ENCODE results near the gene IGFN1.

IGFN1 gene

DNA sequence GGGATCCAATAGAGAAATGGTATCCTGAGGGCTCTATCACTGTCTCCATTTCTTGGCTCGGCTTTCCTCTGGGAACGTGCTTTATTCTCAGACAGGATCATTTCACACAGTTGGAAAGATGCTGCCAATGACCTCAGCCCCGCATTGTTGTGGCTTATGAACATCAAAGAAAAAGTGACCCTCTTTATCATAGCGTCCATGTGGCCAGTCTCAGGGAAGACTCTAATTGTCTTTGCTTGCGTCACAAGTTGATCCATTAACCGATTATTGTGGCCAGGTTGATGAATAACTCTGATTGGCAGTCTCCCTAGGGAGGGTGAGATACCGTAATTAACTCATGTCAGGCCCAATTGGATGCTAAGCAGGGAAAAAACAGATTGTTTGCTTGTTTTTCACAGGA, 26.0 kb upstream of the IGFN1 start:
- DNase-seq = no peak

- DNase-seq = no peak
Observed at GRCh38 chr1:201167041-201167991, 23.3 kb upstream of the IGFN1 start.

DNA sequence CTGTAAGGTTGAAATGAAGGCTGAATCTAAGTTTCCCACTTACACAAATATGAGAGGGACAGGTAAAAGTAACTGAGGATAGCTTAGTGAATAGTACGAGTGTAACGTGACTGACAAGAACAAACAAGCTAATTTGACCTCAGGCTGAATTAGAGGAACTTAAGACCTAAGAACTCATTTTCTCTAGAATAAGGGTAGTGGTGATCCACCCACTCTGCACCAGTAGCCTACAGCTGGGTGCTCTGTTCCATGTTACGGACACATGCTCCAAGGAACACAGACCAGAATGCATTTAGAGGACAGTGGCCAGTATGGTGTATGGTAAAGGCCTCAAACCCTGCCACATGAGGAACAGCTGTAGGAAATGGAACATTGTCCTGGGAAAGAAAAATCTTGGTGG, 21.4 kb upstream of the IGFN1 start:
- DNase-seq = no peak

DNA sequence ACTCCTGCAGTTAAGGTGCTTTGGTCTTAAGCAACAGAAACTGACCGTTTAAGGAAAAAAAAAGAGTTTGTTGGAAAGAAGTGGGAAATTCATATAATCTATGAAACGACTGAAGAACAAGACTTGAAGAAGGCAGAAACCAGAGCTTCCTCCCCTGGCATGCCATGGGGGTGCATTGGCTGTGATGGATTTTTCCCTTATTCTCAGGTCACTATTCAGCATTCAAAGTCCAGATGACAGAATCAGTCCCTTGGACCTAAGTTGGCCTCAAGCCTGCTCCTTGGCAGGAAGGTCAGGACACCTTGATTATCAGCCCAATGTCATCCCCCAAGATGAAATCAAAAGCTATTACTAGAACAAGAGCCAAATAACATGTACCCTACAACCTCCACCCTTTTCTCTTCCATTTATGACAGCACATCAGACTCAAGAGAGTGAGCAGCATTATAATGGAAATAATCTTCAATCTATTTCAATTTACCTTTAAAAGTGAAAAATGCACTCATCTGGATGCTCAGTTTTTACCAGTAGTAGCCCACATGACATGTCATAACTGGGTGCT, 20.6 kb upstream of the IGFN1 start:
- no peak for DNase-seq

GRCh38 chr1:201170533-201171062, 20.0 kb upstream of the IGFN1 start:
- peak; percentile 71 for DNase-seq

GRCh38 chr1:201171063-201172036, 19.3 kb upstream of the IGFN1 start:
- no peak for DNase-seq

GRCh38 chr1:201172326-201172725, 18.3 kb upstream of the IGFN1 start:
- no peak for DNase-seq

GRCh38 chr1:201172999-201173610, 17.5 kb upstream of the IGFN1 start:
- no peak for DNase-seq

- no peak for DNase-seq
Observed at GRCh38 chr1:201173736-201174135, 16.9 kb upstream of the IGFN1 start.

DNA sequence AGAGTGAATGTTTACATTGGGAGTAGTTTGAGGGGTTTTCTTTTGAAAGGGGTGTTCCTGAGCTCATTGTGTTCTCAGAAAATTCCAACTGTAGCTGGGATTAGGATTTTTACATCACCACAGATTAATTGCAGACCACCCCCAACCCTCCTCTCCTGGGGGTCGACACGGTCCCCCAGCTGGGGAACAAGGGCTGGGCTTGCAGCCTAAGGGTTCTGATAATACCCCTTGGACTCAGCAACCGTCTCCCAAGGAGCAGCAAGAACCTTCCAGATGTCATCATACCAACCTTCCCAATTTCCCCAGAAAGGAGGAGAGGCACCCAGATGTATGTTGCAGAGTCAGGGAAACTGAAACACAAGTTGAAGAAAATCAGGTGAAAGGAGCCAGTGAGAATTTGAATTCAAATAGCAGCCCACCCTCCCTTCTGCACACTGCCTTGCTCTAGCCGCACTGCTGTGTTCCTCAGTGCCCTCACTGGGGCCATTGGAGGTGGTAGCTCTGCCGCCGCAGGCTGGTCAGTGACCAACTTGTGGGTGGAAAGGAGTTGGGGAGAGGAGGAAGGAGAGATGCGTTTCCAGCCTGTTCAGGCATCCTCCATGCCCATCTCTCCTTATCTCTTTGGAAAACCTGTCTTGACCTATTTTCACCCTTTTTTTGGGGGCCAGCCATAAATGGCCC, 14.7 kb upstream of the IGFN1 start:
- DNase-seq = no peak

DNA sequence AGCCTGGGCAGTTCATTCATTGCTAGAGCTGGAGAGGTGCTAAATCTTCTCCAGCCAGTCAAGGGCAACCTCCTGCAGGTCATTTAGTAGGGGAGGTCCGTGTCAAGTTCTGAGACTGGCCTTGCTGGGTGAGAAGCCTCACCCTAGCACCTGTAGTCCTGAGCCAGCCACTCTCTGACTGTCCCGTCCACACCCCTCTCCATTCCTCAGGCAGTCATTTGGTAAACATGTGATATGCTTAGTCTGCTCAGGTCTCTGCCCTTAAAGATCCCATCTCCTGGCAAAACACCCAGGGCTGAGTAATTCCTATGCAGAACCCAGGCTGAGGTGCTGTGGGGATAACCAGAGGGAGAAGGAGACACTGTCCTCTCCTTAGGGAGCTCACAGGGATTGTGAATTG, 13.7 kb upstream of the IGFN1 start:
- DNase-seq = no peak

DNA sequence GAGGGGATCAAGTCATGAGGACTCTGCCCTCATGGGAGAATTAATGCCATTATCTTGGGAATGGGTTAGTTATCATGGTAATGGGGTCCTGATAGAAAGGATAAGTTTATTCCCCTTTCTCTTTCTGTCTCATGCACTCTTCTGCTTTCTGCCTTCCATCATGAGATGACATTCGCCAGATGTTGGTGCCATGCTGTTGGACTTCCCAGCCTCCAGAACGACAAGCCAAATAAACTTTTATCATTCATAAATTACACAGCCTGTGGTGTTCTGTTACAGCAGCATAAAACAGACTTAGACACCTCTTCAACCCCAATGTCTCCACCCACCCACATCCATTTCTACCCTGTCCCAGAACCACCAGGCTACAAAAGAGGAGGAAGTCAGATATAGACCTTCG, 11.9 kb upstream of the IGFN1 start:
- DNase-seq = no peak

- no peak for DNase-seq
Observed at GRCh38 chr1:201180141-201180540, 10.5 kb upstream of the IGFN1 start.

DNA sequence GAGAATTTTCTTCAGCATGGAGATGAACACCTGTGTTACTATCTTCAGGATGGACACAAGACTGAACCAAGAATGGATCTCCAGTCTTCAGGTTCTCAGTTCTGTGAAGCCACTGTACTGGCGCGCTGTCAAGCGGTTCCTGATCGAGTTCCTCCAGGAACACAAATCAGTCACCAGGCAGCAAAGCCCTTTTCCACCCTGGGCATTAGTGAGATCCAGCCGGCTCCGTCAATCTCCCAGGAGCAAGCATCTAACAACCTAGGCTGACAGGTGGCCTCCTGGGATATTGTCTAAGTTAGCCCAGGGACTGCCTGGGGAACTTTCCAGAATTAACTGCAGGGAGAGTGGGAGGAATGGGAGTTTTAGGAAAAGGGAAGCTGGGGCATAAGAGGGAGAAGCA, 9.7 kb upstream of the IGFN1 start:
- DNase-seq = no peak

GRCh38 chr1:201181323-201181722, 9.3 kb upstream of the IGFN1 start:
- DNase-seq = no peak

DNA sequence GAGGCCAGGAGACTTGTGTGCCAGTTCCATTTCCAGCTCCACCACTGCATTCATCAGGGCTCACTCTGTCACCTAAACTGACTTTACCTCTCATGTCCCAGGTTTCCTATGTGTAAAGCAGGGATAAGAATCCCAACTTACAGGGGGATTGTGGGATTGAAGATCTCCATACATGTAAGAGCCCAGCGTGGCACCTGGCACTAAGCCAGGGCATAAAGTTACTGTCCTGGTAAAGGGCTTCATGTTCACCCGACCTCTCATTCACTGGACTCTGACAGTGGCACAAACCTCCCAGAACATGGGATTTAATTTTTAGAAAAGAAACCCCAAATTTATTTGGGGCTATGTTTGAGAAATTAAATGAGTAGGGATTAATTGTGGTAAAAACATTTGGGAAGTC, 8.9 kb upstream of the IGFN1 start:
- DNase-seq = no peak

- DNase-seq = no peak
Observed at GRCh38 chr1:201183209-201183608, 7.4 kb upstream of the IGFN1 start.

- DNase-seq = no peak
Observed at GRCh38 chr1:201183753-201184152, 6.9 kb upstream of the IGFN1 start.

- DNase-seq = peak; percentile 43
Observed at GRCh38 chr1:201184307-201185122, 6.1 kb upstream of the IGFN1 start.

- no peak for DNase-seq
Observed at GRCh38 chr1:201185123-201185453, 5.5 kb upstream of the IGFN1 start.

DNA sequence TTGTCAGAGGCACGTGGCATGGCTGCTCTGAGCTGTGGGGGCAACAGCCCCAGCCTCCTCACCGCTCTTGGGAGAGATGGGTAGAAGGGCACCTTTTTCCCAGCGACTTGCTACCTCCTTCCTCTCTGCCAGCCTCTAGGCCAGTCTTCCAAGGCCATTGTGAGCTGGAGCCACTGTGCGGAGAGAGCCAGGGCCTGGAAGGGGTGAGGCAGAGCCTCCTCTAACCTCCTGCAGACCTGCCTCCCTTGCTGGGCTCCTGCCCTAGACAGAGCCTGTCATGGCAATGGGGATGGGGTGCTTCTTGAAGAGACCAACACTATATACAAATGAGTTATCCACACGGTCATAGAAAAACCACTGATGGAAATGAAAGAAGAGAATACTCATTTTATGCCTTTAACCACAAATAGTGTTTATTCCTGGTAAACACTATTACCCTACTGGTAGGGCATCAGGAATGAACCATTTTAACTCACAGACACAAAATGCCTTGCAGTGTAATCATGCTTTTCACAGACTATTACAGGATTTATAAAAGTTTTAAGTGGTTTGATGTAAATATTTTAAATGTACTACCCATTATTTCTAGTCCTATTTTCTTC, 5.0 kb upstream of the IGFN1 start:
- DNase-seq = no peak

All from DMS 273 treated with DMSO at 0.1 percent for 48 hours (cell line).